Activated CD4-positive, alpha-beta T cell treated with anti-CD3 and anti-CD28 coated beads, Interleukin-2, amount 10 ng/mL, durations not matched to agents 7 days and 5 days (primary cell): Measurements from ENCODE around the gene PPP2R2B. TPM values are rescaled to one million over a fixed set of nuclear protein-coding genes. Genes with fewer than 3 reads are reported as not detected.

Experiments used
- CTCF ChIA-PET: fragments of 350-600 bp; sonication (Branson Sonifier 250); formaldehyde crosslinking; loops from one replicate; lab custom pipeline; 2021; ENCODE audit warnings: antibody characterized with exemption; lab: Charles Lee
- POLR2A ChIA-PET: fragments of 350-600 bp; sonication (Branson Sonifier 250); formaldehyde crosslinking; loops from one replicate; lab custom pipeline; 2021; ENCODE audit warnings: antibody characterized with exemption; lab: Charles Lee
- DNase-seq: peaks from one replicate; pipeline ENCODE4 v3.0.0-alpha.2; 2020
- H3K27ac Mint-ChIP-seq: one replicate; pipeline ENCODE4 v1.8.0; 2021; ENCODE audit warnings: mild to moderate bottlenecking, moderate library complexity, mixed read lengths
- H3K27me3 Mint-ChIP-seq: one replicate; pipeline ENCODE4 v1.8.0; 2021; ENCODE audit warnings: mixed read lengths
- H3K36me3 Mint-ChIP-seq: one replicate; pipeline ENCODE4 v1.8.0; 2021; ENCODE audit warnings: low read depth, mixed read lengths
- H3K4me1 Mint-ChIP-seq: one replicate; pipeline ENCODE4 v1.8.0; 2021; ENCODE audit warnings: mixed read lengths
- H3K4me3 Mint-ChIP-seq: one replicate; pipeline ENCODE4 v1.8.0; 2021; ENCODE audit warnings: mild to moderate bottlenecking, moderate library complexity, mixed read lengths
- H3K9me3 Mint-ChIP-seq: one replicate; pipeline ENCODE4 v1.8.0; 2021; ENCODE audit warnings: mixed read lengths
- total RNA-seq, 2 experiments: library from RNA; stranded (reverse); gene quantifications; one replicate each; pipeline ENCODE4 v1.2.3, GENCODE V29; 2021

PPP2R2B gene
- total RNA-seq, 2 experiments from 2014 or later = 1.8 TPM

GRCh38 chr5:146877783-146878475 is 628 bp downstream of the PPP2R2B start:
- peak overlapping the region; percentile 84 for H3K4me3 Mint-ChIP-seq
- CTCF ChIA-PET = interaction anchor here (0.6 kb wide), 1 partner anchor 159 kb away, joined by 7 read pairs; no protein-coding TSS in a partner anchor
- peak overlapping the region; percentile 52 for H3K27ac Mint-ChIP-seq
- POLR2A ChIA-PET = no interaction called here
- peaks cover 14% of the 10 kb centered on the region for H3K4me1 Mint-ChIP-seq
- peaks cover 51% of the 10 kb centered on the region for H3K27me3 Mint-ChIP-seq
- DNase-seq = peak; percentile 21
- no peaks in the 10 kb centered on the region for H3K9me3 Mint-ChIP-seq
- no peaks in the 10 kb centered on the region for H3K36me3 Mint-ChIP-seq

- CTCF ChIA-PET = no interaction called here
- Mint-ChIP-seq H3K36me3 (no peaks in the 10 kb centered on the region), H3K4me1 (peaks cover 14% of the 10 kb centered on the region), H3K27me3 (peaks cover 51% of the 10 kb centered on the region), H3K4me3 (peak overlapping the region; percentile 84), H3K9me3 (no peaks in the 10 kb centered on the region), H3K27ac (peak overlapping the region; percentile 33)
- no peak for DNase-seq
- POLR2A ChIA-PET = no interaction called here
Measured at GRCh38 chr5:146877178-146877681, 1.3 kb downstream of the PPP2R2B start.

GRCh38 chr5:146873186-146873917 is 5.2 kb downstream of the PPP2R2B start:
- peaks cover 28% of the 10 kb centered on the region for H3K27me3 Mint-ChIP-seq
- H3K4me3 Mint-ChIP-seq = no peak overlapping the region
- no peak overlapping the region for H3K27ac Mint-ChIP-seq
- DNase-seq = no peak
- H3K36me3 Mint-ChIP-seq = no peaks in the 10 kb centered on the region
- POLR2A ChIA-PET = no interaction called here
- H3K4me1 Mint-ChIP-seq = peaks cover 9% of the 10 kb centered on the region
- CTCF ChIA-PET = no interaction called here
- no peaks in the 10 kb centered on the region for H3K9me3 Mint-ChIP-seq

GRCh38 chr5:146872188-146872587 is 6.4 kb downstream of the PPP2R2B start:
- peaks cover 23% of the 10 kb centered on the region for H3K27me3 Mint-ChIP-seq
- H3K4me1 Mint-ChIP-seq = peaks cover 4% of the 10 kb centered on the region
- ChIA-PET POLR2A (no interaction called here), CTCF (no interaction called here)
- no peak for DNase-seq
- H3K36me3 Mint-ChIP-seq = no peaks in the 10 kb centered on the region
- no peak overlapping the region for H3K4me3 Mint-ChIP-seq
- H3K27ac Mint-ChIP-seq = no peak overlapping the region
- no peaks in the 10 kb centered on the region for H3K9me3 Mint-ChIP-seq

GRCh38 chr5:146867996-146868708 is 10.4 kb downstream of the PPP2R2B start:
- CTCF ChIA-PET = interaction anchor here (0.6 kb wide), 1 partner anchor 176 kb away, joined by 3 read pairs; no protein-coding TSS in a partner anchor

GRCh38 chr5:146866263-146866662 is 12.3 kb downstream of the PPP2R2B start:
- H3K9me3 Mint-ChIP-seq = no peaks in the 10 kb centered on the region
- no peak overlapping the region for H3K4me3 Mint-ChIP-seq
- POLR2A ChIA-PET = no interaction called here
- H3K27ac Mint-ChIP-seq = no peak overlapping the region
- CTCF ChIA-PET = no interaction called here
- H3K36me3 Mint-ChIP-seq = no peaks in the 10 kb centered on the region
- no peaks in the 10 kb centered on the region for H3K4me1 Mint-ChIP-seq
- no peak for DNase-seq
- no peaks in the 10 kb centered on the region for H3K27me3 Mint-ChIP-seq

More at GRCh38 chr5:146867996-146868708, 10.4 kb downstream of the PPP2R2B start:
- Mint-ChIP-seq H3K36me3 (no peaks in the 10 kb centered on the region), H3K27me3 (peaks cover 1% of the 10 kb centered on the region), H3K4me3 (no peak overlapping the region), H3K27ac (no peak overlapping the region), H3K4me1 (no peaks in the 10 kb centered on the region), H3K9me3 (no peaks in the 10 kb centered on the region)
- POLR2A ChIA-PET = no interaction called here
- no peak for DNase-seq

GRCh38 chr5:146862641-146863040 is 15.9 kb downstream of the PPP2R2B start:
- H3K4me3 Mint-ChIP-seq = no peak overlapping the region
- H3K36me3 Mint-ChIP-seq = no peaks in the 10 kb centered on the region
- ChIA-PET CTCF (interaction anchor here (0.6 kb wide), 2 partner anchors 52 to 258 kb away, joined by 3 read pairs; no protein-coding TSS in a partner anchor), POLR2A (no interaction called here)
- no peak for DNase-seq
- H3K27me3 Mint-ChIP-seq = no peaks in the 10 kb centered on the region
- H3K4me1 Mint-ChIP-seq = no peaks in the 10 kb centered on the region
- H3K9me3 Mint-ChIP-seq = no peaks in the 10 kb centered on the region
- H3K27ac Mint-ChIP-seq = no peak overlapping the region

GRCh38 chr5:146860213-146860893 is 18.2 kb downstream of the PPP2R2B start:
- Mint-ChIP-seq H3K9me3 (no peaks in the 10 kb centered on the region), H3K36me3 (no peaks in the 10 kb centered on the region), H3K4me1 (no peaks in the 10 kb centered on the region), H3K27me3 (no peaks in the 10 kb centered on the region), H3K4me3 (no peak overlapping the region), H3K27ac (no peak overlapping the region)
- POLR2A ChIA-PET = no interaction called here
- CTCF ChIA-PET = no interaction called here
- DNase-seq = no peak

GRCh38 chr5:146852089-146852488 is 26.5 kb downstream of the PPP2R2B start:
- H3K4me1 Mint-ChIP-seq = no peaks in the 10 kb centered on the region
- POLR2A ChIA-PET = no interaction called here
- H3K9me3 Mint-ChIP-seq = no peaks in the 10 kb centered on the region
- CTCF ChIA-PET = no interaction called here
- H3K4me3 Mint-ChIP-seq = no peak overlapping the region
- no peak overlapping the region for H3K27ac Mint-ChIP-seq
- no peaks in the 10 kb centered on the region for H3K27me3 Mint-ChIP-seq
- no peaks in the 10 kb centered on the region for H3K36me3 Mint-ChIP-seq
- DNase-seq = no peak

GRCh38 chr5:146851133-146851532 is 27.4 kb downstream of the PPP2R2B start:
- Mint-ChIP-seq H3K4me1 (no peaks in the 10 kb centered on the region), H3K4me3 (no peak overlapping the region), H3K36me3 (no peaks in the 10 kb centered on the region), H3K27ac (no peak overlapping the region), H3K9me3 (no peaks in the 10 kb centered on the region), H3K27me3 (no peaks in the 10 kb centered on the region)
- CTCF ChIA-PET = interaction anchor here (0.7 kb wide), 1 partner anchor 25 kb away, joined by 4 read pairs; no protein-coding TSS in a partner anchor
- DNase-seq = no peak
- POLR2A ChIA-PET = no interaction called here

GRCh38 chr5:146849694-146850303 is 28.8 kb downstream of the PPP2R2B start:
- Mint-ChIP-seq H3K27ac (no peak overlapping the region), H3K27me3 (no peaks in the 10 kb centered on the region), H3K36me3 (no peaks in the 10 kb centered on the region), H3K4me1 (no peaks in the 10 kb centered on the region), H3K9me3 (no peaks in the 10 kb centered on the region), H3K4me3 (no peak overlapping the region)
- ChIA-PET POLR2A (no interaction called here), CTCF (no interaction called here)
- DNase-seq = no peak

GRCh38 chr5:146848133-146848532 is 30.4 kb downstream of the PPP2R2B start:
- H3K27me3 Mint-ChIP-seq = no peaks in the 10 kb centered on the region
- no peaks in the 10 kb centered on the region for H3K36me3 Mint-ChIP-seq
- DNase-seq = no peak
- H3K4me3 Mint-ChIP-seq = no peak overlapping the region
- no peaks in the 10 kb centered on the region for H3K4me1 Mint-ChIP-seq
- no peaks in the 10 kb centered on the region for H3K9me3 Mint-ChIP-seq
- ChIA-PET CTCF (interaction anchor here (0.7 to 1.0 kb wide), 2 partner anchors 15 to 635 kb away, joined by 3 read pairs; no protein-coding TSS in a partner anchor), POLR2A (no interaction called here)
- no peak overlapping the region for H3K27ac Mint-ChIP-seq
